ENCODE results near the gene MRO. TPM values are rescaled to one million over a fixed set of nuclear protein-coding genes. Genes with fewer than 3 reads are reported as not detected.

Gene MRO
- total and polyA plus RNA-seq, 2 of the 4 experiments (the other 2 are of a cell fraction): not detected

DNA sequence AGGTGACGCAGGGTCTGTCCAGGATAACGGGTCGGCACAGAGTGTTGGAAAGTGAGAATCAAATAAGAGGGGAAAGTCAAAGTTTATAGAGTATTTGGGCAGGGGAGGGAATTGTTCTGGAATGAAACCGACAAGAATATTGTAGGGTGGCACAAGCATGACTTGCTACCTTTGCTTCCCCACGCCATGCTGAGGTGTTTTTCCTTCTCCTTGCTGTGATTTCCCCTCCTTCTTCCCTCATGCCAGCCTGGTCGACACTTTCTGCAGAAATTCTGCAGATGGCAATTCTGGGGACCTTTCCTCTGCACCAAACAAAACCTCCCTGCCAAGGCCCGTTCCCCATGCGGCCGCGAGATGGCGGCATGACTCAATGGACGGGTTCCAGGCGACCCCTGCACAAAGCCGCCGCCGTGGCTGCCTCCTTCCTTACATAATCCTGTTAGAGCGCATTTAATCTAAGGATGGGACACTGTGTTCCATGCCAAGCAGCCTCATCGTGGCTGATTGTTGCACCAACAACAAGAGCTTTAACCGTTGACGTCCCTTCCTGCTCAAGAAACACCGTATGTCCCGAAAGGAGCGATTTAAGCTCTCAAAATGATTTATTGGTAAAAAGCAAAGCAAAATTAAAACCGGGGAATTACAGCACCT lies at the start of gene MRO (continued):
- no peak for TF ChIP-seq RCOR1 (IDR thresholded peaks at IDR 0.05; ENCODE audit: insufficient replicate concordance, low read length)
- TF ChIP-seq SMC3 (IDR thresholded peaks at IDR 0.05; ENCODE audit: low read depth, low read length): peak; percentile 90
- TF ChIP-seq CEBPB (IDR thresholded peaks at IDR 0.05; ENCODE audit: low read depth, low read length): peak; percentile 7; the same call in 1 of the 2 replicates

DNA sequence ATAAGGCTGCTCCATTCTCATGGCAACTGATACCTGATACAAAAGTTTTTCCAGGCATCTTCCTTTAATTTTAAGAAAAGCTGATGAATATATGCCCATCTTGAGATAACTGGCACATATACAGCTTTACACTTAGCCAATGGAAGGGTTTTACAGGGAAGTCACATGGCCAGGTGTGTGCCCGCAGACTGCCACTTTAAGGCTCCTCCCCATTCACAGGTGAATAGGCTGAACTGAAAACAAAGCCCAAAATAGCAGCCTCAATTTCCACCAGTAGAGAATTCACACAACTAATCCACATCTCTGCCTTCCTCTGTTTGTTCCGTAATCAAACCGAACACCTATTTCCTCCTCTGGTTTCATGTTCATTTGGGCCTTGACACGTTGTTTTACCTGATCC lies 49.3 kb upstream of the MRO start:
- ChIA-PET POLR2A (ENCODE audit: unreplicated experiment) (no interaction called here), CTCF (interaction anchor here (0.6 kb wide), 1 partner anchor 297 kb away, joined by 4 read pairs; no protein-coding TSS in a partner anchor)
- Histone ChIP-seq H2BK20ac (ENCODE audit: low read depth, low read length) (no peak overlapping the region), H2BK120ac (ENCODE audit: low read depth, low read length) (peak overlapping the region; percentile 12; the same call in 1 of the 2 replicates), H3K4me1 (ENCODE audit: control insufficient read depth, insufficient read depth, low read length) (peaks cover 3% of the 10 kb centered on the region; the same call in 1 of the 2 replicates), H3K56ac (ENCODE audit: extremely low read depth, insufficient read depth, low read length) (no peak overlapping the region), H2AFZ (replicated peaks; ENCODE audit: low read length, poor library complexity) (no peak overlapping the region), H3K9me3 (ENCODE audit: control insufficient read depth, insufficient read depth, low read length) (no peaks in the 10 kb centered on the region), H3K9ac (ENCODE audit: low read depth, low read length) (no peak overlapping the region), H3K27ac (ENCODE audit: insufficient read depth, low read length) (no peak overlapping the region), H4K20me1 (ENCODE audit: insufficient read depth, low read length) (no peaks in the 10 kb centered on the region), H3K4ac (ENCODE audit: low read depth, low read length) (no peak overlapping the region; the same call in 1 of the 2 replicates), H3K4me3 (ENCODE audit: insufficient read depth, low read depth, low read length) (no peak overlapping the region), H4K5ac (ENCODE audit: low read depth, low read length) (no peak overlapping the region), H3K23ac (ENCODE audit: low read depth, low read length) (no peak overlapping the region), H3K18ac (ENCODE audit: low read depth, low read length) (no peak overlapping the region), H3K9me1 (ENCODE audit: insufficient read depth, low read length) (no peaks in the 10 kb centered on the region), H3K4me2 (ENCODE audit: low read depth, low read length) (no peak overlapping the region), H3K79me1 (ENCODE audit: low read depth in 1 of 2, low read length in 2 of 2) (no peaks in the 10 kb centered on the region), H2AK5ac (ENCODE audit: low read depth, low read length) (no peak overlapping the region), H4K91ac (ENCODE audit: insufficient read depth, low read depth, low read length) (0 out of 2 replicates have a peak overlapping the region, but pooled peaks have one; percentile 9), H3K27me3 (ENCODE audit: control insufficient read depth, insufficient read depth, low read length) (no peaks in the 10 kb centered on the region), H2BK5ac (ENCODE audit: low read depth, low read length, poor library complexity, severe bottlenecking) (no peak overlapping the region), H3K36me3 (ENCODE audit: control insufficient read depth, insufficient read depth, low read length) (no peaks in the 10 kb centered on the region), H3K14ac (replicated peaks; ENCODE audit: low read depth, low read length) (no peak overlapping the region), H2AK9ac (replicated peaks; ENCODE audit: low read depth, low read length, poor library complexity) (no peak overlapping the region), H4K8ac (ENCODE audit: low read depth in 2 of 2, low read length in 2 of 2) (0 out of 4 replicates have a peak overlapping the region, but pooled peaks of 1 of the 2 experiments have one; percentile 25), H2BK15ac (ENCODE audit: low read depth, low read length) (no peak overlapping the region)
- dilution Hi-C loops (cut with HindIII; ENCODE audit: low sequenced_read_pairs, unreplicated experiment): no loop called here
- WGBS, 2 experiments (ENCODE audit: extremely low coverage in 2 of 2, insufficient read length in 1 of 2): 80% methylated on average over 2 of the region's 4 CpGs; no CpG with 5 or more reads in 1 of the 2 experiments
- DNase-seq (no peak), ATAC-seq (ENCODE audit: low read depth) (no peak)
- BruUV-seq (replicated peaks): no TSS peak
- in situ Hi-C loops (cut with MboI; ENCODE audit: low sequenced_read_pairs): no loop called here
- intact Hi-C loops (cut with micrococcal nuclease): no loop called here
- TF ChIP-seq FOS (IDR thresholded peaks at IDR 0.05; ENCODE audit: low read depth, low read length) (no peak), SMC3 (IDR thresholded peaks at IDR 0.05; ENCODE audit: low read depth, low read length) (no peak), RAD21 (IDR thresholded peaks at IDR 0.05; ENCODE audit: low read length) (no peak), POLR2A (IDR thresholded peaks at IDR 0.05; ENCODE audit: low read depth, low read length) (no peak), MAZ (IDR thresholded peaks at IDR 0.05; ENCODE audit: borderline replicate concordance, low read depth, low read length) (no peak), CHD1 (IDR thresholded peaks at IDR 0.05; ENCODE audit: low read depth, low read length) (no peak), MAFK (IDR thresholded peaks at IDR 0.05; ENCODE audit: low read depth, low read length) (no peak), CEBPB (IDR thresholded peaks at IDR 0.05; ENCODE audit: low read depth, low read length) (no peak), RFX5 (IDR thresholded peaks at IDR 0.05; ENCODE audit: low read depth, low read length) (no peak), NFE2L2 (IDR thresholded peaks at IDR 0.05; ENCODE audit: low read depth, low read length) (no peak), MXI1 (IDR thresholded peaks at IDR 0.05; ENCODE audit: borderline replicate concordance, low read depth, low read length) (no peak), RCOR1 (IDR thresholded peaks at IDR 0.05; ENCODE audit: insufficient replicate concordance, low read length) (no peak), BHLHE40 (IDR thresholded peaks at IDR 0.05; ENCODE audit: low read depth, low read length) (no peak)
- TF ChIP-seq, protein P1, sequence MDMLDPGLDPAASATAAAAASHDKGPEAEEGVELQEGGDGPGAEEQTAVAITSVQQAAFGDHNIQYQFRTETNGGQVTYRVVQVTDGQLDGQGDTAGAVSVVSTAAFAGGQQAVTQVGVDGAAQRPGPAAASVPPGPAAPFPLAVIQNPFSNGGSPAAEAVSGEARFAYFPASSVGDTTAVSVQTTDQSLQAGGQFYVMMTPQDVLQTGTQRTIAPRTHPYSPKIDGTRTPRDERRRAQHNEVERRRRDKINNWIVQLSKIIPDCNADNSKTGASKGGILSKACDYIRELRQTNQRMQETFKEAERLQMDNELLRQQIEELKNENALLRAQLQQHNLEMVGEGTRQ (IDR thresholded peaks at IDR 0.05; ENCODE audit: low read depth, low read length): no peak
- TF ChIP-seq, protein P2, sequence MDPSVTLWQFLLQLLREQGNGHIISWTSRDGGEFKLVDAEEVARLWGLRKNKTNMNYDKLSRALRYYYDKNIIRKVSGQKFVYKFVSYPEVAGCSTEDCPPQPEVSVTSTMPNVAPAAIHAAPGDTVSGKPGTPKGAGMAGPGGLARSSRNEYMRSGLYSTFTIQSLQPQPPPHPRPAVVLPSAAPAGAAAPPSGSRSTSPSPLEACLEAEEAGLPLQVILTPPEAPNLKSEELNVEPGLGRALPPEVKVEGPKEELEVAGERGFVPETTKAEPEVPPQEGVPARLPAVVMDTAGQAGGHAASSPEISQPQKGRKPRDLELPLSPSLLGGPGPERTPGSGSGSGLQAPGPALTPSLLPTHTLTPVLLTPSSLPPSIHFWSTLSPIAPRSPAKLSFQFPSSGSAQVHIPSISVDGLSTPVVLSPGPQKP (IDR thresholded peaks at IDR 0.05; ENCODE audit: borderline replicate concordance, low read depth, low read length): no peak
